OCI-LY1 (cell line): ENCODE results near the gene NPLOC4.
"Not testable (repeated sequence)": the region's sequence is repeated elsewhere in the genome, so short reads cannot be mapped to it uniquely, and the experiment has no call there.

ENCODE experiments used
- H2AFZ ChIP-seq: fragments of 200-600 bp; sonication (generic), shearing (Covaris generic); 2 replicates; pipeline ENCODE4 v1.6.0; 2014; ENCODE audit warnings: antibody characterized with exemption, mild to moderate bottlenecking, low read length
- H3F3A ChIP-seq: fragments of 200-600 bp; sonication (generic), shearing (Covaris generic); 2 replicates; pipeline ENCODE4 v1.6.0; 2014; ENCODE audit warnings: mild to moderate bottlenecking, antibody characterized with exemption, low read length, moderate library complexity; ENCODE audit not compliant: insufficient read depth
- H3K27ac ChIP-seq: fragments of 200-600 bp; sonication (generic); 2 replicates; pipeline ENCODE4 v1.5.1; 2014; ENCODE audit warnings: low read length, mixed run types, mild to moderate bottlenecking, low read depth; ENCODE audit not compliant: poor library complexity, severe bottlenecking
- H3K27me3 ChIP-seq: fragments of 200-600 bp; sonication (generic); 2 replicates; pipeline ENCODE4 v1.6.0; 2014; ENCODE audit warnings: antibody characterized with exemption, mild to moderate bottlenecking, low read length, moderate library complexity; ENCODE audit not compliant: insufficient read depth
- H3K36me3 ChIP-seq: fragments of 200-600 bp; sonication (generic); 2 replicates; pipeline ENCODE4 v1.6.1; 2014; ENCODE audit warnings: mild to moderate bottlenecking, antibody characterized with exemption, low read length, moderate library complexity, mixed read lengths; ENCODE audit not compliant: insufficient read depth
- H3K4me1 ChIP-seq: fragments of 200-600 bp; sonication (generic); 2 replicates; pipeline ENCODE4 v1.5.1; 2014; ENCODE audit warnings: mild to moderate bottlenecking, low read length, moderate library complexity; ENCODE audit not compliant: insufficient read depth, severe bottlenecking
- H3K4me2 ChIP-seq: fragments of 200-600 bp; sonication (generic), shearing (Covaris generic); 2 replicates; pipeline ENCODE4 v1.6.1; 2014; ENCODE audit warnings: low read length
- H3K4me3 ChIP-seq: fragments of 200-600 bp; sonication (generic); 2 replicates; pipeline ENCODE4 v1.5.1; 2014; ENCODE audit warnings: low read length, low read depth, mild to moderate bottlenecking, mixed read lengths; ENCODE audit not compliant: poor library complexity, severe bottlenecking
- H3K79me2 ChIP-seq: fragments of 200-600 bp; shearing (Covaris generic); 2 replicates; pipeline ENCODE4 v1.6.1; 2016; ENCODE audit warnings: mixed run types, low read length, mixed read lengths; ENCODE audit not compliant: insufficient read depth
- H3K9ac ChIP-seq: fragments of 200-600 bp; sonication (generic), shearing (Covaris generic); 2 replicates; pipeline ENCODE4 v1.6.1; 2014; ENCODE audit warnings: mild to moderate bottlenecking, low read length, mixed read lengths
- H3K9me2 ChIP-seq: fragments of 200-600 bp; sonication (generic), shearing (Covaris generic); 2 replicates; pipeline ENCODE4 v1.6.1; 2014; ENCODE audit warnings: low read depth, mild to moderate bottlenecking, low read length, mixed read lengths
- H3K9me3 ChIP-seq: fragments of 200-600 bp; shearing (Covaris generic); 2 replicates; pipeline ENCODE4 v1.6.1; 2014; ENCODE audit warnings: low read length, mixed read lengths
- H4K20me1 ChIP-seq: fragments of 200-600 bp; sonication (generic), shearing (Covaris generic); 2 replicates; pipeline ENCODE4 v1.6.0; 2016; ENCODE audit warnings: mild to moderate bottlenecking, low read length; ENCODE audit not compliant: insufficient read depth
- CTCF ChIP-seq: fragments of 200-600 bp; sonication (generic), shearing (Covaris generic); IDR thresholded peaks from 2 replicates; pipeline ENCODE4 v1.5.1; 2017; ENCODE audit warnings: mild to moderate bottlenecking, antibody characterized with exemption, low read length, moderate library complexity, mixed read lengths
- EZH2 ChIP-seq: fragments of 200-600 bp; sonication (generic), shearing (Covaris generic); IDR thresholded peaks from 2 replicates; pipeline ENCODE4 v1.8.0; 2017; ENCODE audit warnings: borderline replicate concordance, mixed run types, mild to moderate bottlenecking, antibody characterized with exemption, low read length, moderate library complexity, mixed read lengths

Gene NPLOC4

GRCh38 chr17:81676906-81677305 lies 40.0 kb upstream of the NPLOC4 start:
- peaks cover 4% of the 10 kb centered on the region; the same call in 1 of the 2 replicates for H3F3A ChIP-seq
- H3K4me2 ChIP-seq, result no peak overlapping the region
- H4K20me1 ChIP-seq, result no peaks in the 10 kb centered on the region
- H3K27me3 ChIP-seq, result no peaks in the 10 kb centered on the region
- H3K27ac ChIP-seq, result no peak overlapping the region
- H3K9me2 ChIP-seq, result no peaks in the 10 kb centered on the region
- no peaks in the 10 kb centered on the region for H3K79me2 ChIP-seq
- no peak overlapping the region for H3K9ac ChIP-seq
- no peak overlapping the region for H2AFZ ChIP-seq
- peaks cover 37% of the 10 kb centered on the region for H3K36me3 ChIP-seq
- H3K4me1 ChIP-seq, result peaks cover 1% of the 10 kb centered on the region
- TF ChIP-seq CTCF (no peak), EZH2 (no peak)
- H3K4me3 ChIP-seq, result no peak overlapping the region
- no peaks in the 10 kb centered on the region for H3K9me3 ChIP-seq

DNA sequence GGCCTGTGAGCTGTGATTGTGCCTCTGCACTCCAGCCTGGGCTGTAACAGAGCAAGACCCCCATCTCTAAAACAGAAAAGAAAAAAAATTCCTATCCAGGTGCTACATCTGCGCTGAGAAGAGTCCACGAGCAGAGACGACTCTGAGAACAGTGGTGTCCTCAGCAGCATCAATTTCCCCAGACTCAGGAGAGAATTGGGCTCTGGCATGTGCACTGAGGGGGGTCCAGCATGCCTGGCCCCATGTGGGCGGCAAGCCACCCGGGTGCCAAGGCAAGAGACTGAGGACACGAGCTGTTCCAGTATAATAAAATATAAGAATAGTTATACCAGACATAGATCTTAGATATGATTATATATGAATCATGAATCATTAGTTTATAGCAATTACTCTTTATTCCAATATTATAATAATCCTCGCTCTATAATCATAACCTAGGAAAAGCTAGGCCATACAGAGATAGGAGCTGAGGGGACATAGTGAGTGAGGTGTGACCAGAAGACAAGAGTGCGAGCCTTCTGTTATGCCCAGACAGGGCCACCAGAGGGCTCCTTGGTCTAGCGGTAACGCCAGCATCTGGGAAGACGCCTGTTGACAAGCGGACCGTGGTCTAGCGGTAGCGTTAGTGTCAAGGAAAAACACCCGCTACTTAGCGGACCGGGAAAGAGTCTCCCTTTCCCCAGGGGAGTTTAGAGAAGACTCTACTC lies 38.8 kb upstream of the NPLOC4 start:
- H3K9me3 ChIP-seq, H3K9me2 ChIP-seq, H3K27ac ChIP-seq, H2AFZ ChIP-seq, H3K9ac ChIP-seq, H3K4me3 ChIP-seq, H3K4me2 ChIP-seq, H3K4me1 ChIP-seq, H3F3A ChIP-seq, H3K79me2 ChIP-seq, H3K27me3 ChIP-seq, H4K20me1 ChIP-seq: not testable (repeated sequence)
- H3K36me3 ChIP-seq, result peaks cover 49% of the 10 kb centered on the region
- TF ChIP-seq CTCF, result peak; percentile 43

GRCh38 chr17:81673561-81674258 lies 36.8 kb upstream of the NPLOC4 start:
- peaks cover 4% of the 10 kb centered on the region; the same call in 1 of the 2 replicates for H3F3A ChIP-seq
- H3K79me2 ChIP-seq, result no peaks in the 10 kb centered on the region
- peaks cover 67% of the 10 kb centered on the region for H3K36me3 ChIP-seq
- no peak overlapping the region for H3K4me3 ChIP-seq
- TF ChIP-seq EZH2 (no peak), CTCF (no peak)
- no peak overlapping the region for H2AFZ ChIP-seq
- no peak overlapping the region for H3K4me2 ChIP-seq
- no peaks in the 10 kb centered on the region for H3K27me3 ChIP-seq
- no peak overlapping the region for H3K9ac ChIP-seq
- H4K20me1 ChIP-seq, result no peaks in the 10 kb centered on the region
- no peak overlapping the region for H3K27ac ChIP-seq
- no peaks in the 10 kb centered on the region for H3K9me3 ChIP-seq
- H3K4me1 ChIP-seq, result no peaks in the 10 kb centered on the region
- H3K9me2 ChIP-seq, result no peaks in the 10 kb centered on the region
